Duodenal mucosa (tissue), 2 donors: ENCODE results near the gene COL11A2.

Experiments
- H3K27ac ChIP-seq: one replicate; pipeline ENCODE4 v1.7.0; 2013; ENCODE audit warnings: low read depth, low read length
- H3K27me3 ChIP-seq, 2 donors: one replicate each; pipeline ENCODE4 v1.7.0; 2013; ENCODE audit warnings: low read length in 2 of 2, control low read depth in 1 of 2; ENCODE audit not compliant: insufficient read depth in 2 of 2, control insufficient read depth in 1 of 2
- H3K36me3 ChIP-seq, 2 donors: one replicate each; pipeline ENCODE4 v1.7.0; 2013; ENCODE audit warnings: low read length in 2 of 2, control low read depth in 1 of 2; ENCODE audit not compliant: insufficient read depth in 2 of 2, control insufficient read depth in 1 of 2
- H3K4me1 ChIP-seq, 2 donors: one replicate each; pipeline ENCODE4 v1.7.0; 2013; ENCODE audit warnings: low read length in 2 of 2, control low read depth in 1 of 2; ENCODE audit not compliant: insufficient read depth in 2 of 2, control insufficient read depth in 1 of 2
- H3K4me3 ChIP-seq, 2 donors: one replicate each; pipeline ENCODE4 v1.7.0; 2013; ENCODE audit warnings: low read length in 2 of 2, low read depth in 1 of 2
- H3K9ac ChIP-seq, 2 donors: one replicate each; pipeline ENCODE4 v1.7.0; 2013; ENCODE audit warnings: low read length in 2 of 2, low read depth in 1 of 2
- H3K9me3 ChIP-seq, 2 donors: one replicate each; pipeline ENCODE4 v1.7.0; 2013; ENCODE audit warnings: low read length in 2 of 2, control low read depth in 1 of 2; ENCODE audit not compliant: control insufficient read depth in 1 of 2

Gene COL11A2

GRCh38 chr6:33215271-33216116 is 23.2 kb upstream of the COL11A2 start:
- H3K9me3 ChIP-seq = no peaks in the 10 kb centered on the region

DNA sequence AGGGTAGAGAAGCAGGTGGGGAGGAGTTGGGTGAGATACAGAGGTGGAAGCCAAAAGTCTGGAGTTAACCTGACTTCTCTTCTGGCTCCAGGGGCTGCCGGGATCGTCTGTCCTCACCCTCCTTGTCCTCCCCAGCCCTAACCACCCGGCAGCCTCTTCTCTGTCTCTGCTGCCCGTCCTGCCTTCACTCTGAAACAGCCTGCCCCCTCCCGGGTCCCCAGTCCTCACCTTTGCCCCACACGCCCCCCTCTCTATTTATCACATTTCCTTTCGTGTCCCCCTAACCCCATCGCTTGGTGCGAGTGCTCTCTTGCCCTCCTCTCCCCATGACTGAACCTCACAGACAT is 21.7 kb upstream of the COL11A2 start:
- peak overlapping the region; percentile 37 to 68 for H3K4me3 ChIP-seq
- peak overlapping the region in 1 of 2 donors; percentile 51 for H3K9ac ChIP-seq
- no peaks in the 10 kb centered on the region for H3K9me3 ChIP-seq
- H3K27ac ChIP-seq = no peak overlapping the region
- peaks cover 5 to 11% of the 10 kb centered on the region in 2 donors for H3K36me3 ChIP-seq
- H3K4me1 ChIP-seq = peaks cover 15 to 21% of the 10 kb centered on the region in 2 donors
- peaks cover 11 to 28% of the 10 kb centered on the region in 2 donors for H3K27me3 ChIP-seq

More at GRCh38 chr6:33215271-33216116, 23.2 kb upstream of the COL11A2 start:
- no peak overlapping the region for H3K4me3 ChIP-seq
- peaks cover 11 to 28% of the 10 kb centered on the region in 2 donors for H3K27me3 ChIP-seq
- H3K9ac ChIP-seq = no peak overlapping the region
- peaks cover 0 to 5% of the 10 kb centered on the region in 2 donors for H3K36me3 ChIP-seq
- peaks cover 15 to 19% of the 10 kb centered on the region in 2 donors for H3K4me1 ChIP-seq
- no peak overlapping the region for H3K27ac ChIP-seq

DNA sequence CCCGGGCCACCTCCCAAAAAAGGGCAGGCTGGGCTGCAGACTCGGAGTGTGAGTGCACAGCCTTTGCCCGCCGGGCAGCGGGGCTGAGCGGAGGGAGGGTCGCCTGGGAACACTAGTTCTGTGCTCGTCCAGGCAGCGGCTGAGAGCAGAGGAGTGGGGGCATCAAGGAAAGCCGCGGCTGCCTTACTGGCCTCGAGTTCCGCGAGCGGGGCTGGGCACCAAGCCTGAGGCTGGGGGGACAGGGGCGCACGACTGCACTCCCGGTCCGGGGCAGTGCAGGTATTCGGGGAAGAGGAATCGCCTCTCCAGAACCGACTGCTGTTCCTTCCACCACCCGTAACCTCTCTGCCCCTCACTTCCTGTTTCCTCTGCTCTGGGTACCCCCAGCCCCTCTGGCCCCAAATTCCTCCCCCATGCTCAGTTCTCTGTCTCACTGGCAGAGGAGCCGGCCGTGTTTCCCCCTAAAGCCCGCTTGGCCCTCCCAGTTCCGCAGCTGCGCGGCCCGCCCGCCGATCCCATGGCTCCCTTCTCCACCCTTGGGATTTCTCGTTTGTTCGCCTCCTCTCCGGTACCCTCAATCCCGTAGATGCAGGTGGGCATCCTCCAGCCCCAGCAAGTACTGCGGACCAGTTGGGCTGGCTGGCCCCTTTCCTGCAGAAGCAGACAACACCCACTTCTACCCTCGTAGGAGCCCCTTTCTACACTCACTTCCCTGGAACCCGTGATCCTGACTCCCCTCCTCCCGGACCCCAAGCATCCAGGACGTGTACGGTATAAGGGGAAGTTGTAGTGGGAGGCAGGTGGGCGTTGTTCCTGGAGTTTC is 21.1 kb upstream of the COL11A2 start:
- peaks cover 11 to 28% of the 10 kb centered on the region in 2 donors for H3K27me3 ChIP-seq
- H3K9ac ChIP-seq = peak overlapping the region; percentile 50 to 51
- peak overlapping the region; percentile 37 to 68 for H3K4me3 ChIP-seq
- no peak overlapping the region for H3K27ac ChIP-seq
- H3K4me1 ChIP-seq = peaks cover 15 to 24% of the 10 kb centered on the region in 2 donors
- H3K9me3 ChIP-seq = no peaks in the 10 kb centered on the region
- H3K36me3 ChIP-seq = peaks cover 5 to 11% of the 10 kb centered on the region in 2 donors

GRCh38 chr6:33212857-33213165 is 20.5 kb upstream of the COL11A2 start:
- H3K4me3 ChIP-seq = peak overlapping the region; percentile 37 to 68
- H3K9ac ChIP-seq = peak overlapping the region; percentile 50 to 51
- peaks cover 11 to 23% of the 10 kb centered on the region in 2 donors for H3K27me3 ChIP-seq
- peaks cover 5 to 11% of the 10 kb centered on the region in 2 donors for H3K36me3 ChIP-seq
- H3K9me3 ChIP-seq = no peaks in the 10 kb centered on the region
- H3K27ac ChIP-seq = no peak overlapping the region
- H3K4me1 ChIP-seq = peaks cover 15 to 24% of the 10 kb centered on the region in 2 donors

GRCh38 chr6:33211666-33212422 is 19.6 kb upstream of the COL11A2 start:
- H3K27ac ChIP-seq = no peak overlapping the region
- peaks cover 20 to 24% of the 10 kb centered on the region in 2 donors for H3K4me1 ChIP-seq
- no peak overlapping the region for H3K4me3 ChIP-seq
- no peaks in the 10 kb centered on the region for H3K9me3 ChIP-seq
- peaks cover 11 to 23% of the 10 kb centered on the region in 2 donors for H3K27me3 ChIP-seq
- peaks cover 5 to 11% of the 10 kb centered on the region in 2 donors for H3K36me3 ChIP-seq
- H3K9ac ChIP-seq = no peak overlapping the region

- Histone ChIP-seq H3K27me3 (peaks cover 11 to 23% of the 10 kb centered on the region in 2 donors), H3K4me3 (no peak overlapping the region), H3K27ac (no peak overlapping the region), H3K36me3 (peaks cover 5 to 11% of the 10 kb centered on the region in 2 donors), H3K9me3 (no peaks in the 10 kb centered on the region), H3K9ac (no peak overlapping the region), H3K4me1 (peaks cover 20 to 24% of the 10 kb centered on the region in 2 donors)
Measured at GRCh38 chr6:33211136-33211535, 18.9 kb upstream of the COL11A2 start.

DNA sequence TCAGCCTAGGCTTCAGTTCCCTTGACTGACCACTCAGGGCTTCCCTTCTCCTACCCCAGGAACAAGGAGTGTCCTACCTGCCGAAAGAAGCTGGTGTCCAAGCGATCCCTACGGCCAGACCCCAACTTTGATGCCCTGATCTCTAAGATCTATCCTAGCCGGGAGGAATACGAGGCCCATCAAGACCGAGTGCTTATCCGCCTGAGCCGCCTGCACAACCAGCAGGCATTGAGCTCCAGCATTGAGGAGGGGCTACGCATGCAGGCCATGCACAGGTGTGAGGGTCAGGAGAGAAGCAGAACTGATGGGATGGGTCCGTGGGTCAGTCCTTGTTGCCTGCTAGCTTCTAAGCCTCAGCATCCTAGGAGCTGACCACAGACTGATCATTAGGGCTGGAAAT is 17.6 kb upstream of the COL11A2 start:
- peaks cover 5 to 11% of the 10 kb centered on the region in 2 donors for H3K36me3 ChIP-seq
- no peak overlapping the region for H3K9ac ChIP-seq
- H3K9me3 ChIP-seq = no peaks in the 10 kb centered on the region
- H3K27ac ChIP-seq = no peak overlapping the region
- H3K4me1 ChIP-seq = peaks cover 29 to 32% of the 10 kb centered on the region in 2 donors
- peaks cover 11 to 23% of the 10 kb centered on the region in 2 donors for H3K27me3 ChIP-seq
- no peak overlapping the region for H3K4me3 ChIP-seq

DNA sequence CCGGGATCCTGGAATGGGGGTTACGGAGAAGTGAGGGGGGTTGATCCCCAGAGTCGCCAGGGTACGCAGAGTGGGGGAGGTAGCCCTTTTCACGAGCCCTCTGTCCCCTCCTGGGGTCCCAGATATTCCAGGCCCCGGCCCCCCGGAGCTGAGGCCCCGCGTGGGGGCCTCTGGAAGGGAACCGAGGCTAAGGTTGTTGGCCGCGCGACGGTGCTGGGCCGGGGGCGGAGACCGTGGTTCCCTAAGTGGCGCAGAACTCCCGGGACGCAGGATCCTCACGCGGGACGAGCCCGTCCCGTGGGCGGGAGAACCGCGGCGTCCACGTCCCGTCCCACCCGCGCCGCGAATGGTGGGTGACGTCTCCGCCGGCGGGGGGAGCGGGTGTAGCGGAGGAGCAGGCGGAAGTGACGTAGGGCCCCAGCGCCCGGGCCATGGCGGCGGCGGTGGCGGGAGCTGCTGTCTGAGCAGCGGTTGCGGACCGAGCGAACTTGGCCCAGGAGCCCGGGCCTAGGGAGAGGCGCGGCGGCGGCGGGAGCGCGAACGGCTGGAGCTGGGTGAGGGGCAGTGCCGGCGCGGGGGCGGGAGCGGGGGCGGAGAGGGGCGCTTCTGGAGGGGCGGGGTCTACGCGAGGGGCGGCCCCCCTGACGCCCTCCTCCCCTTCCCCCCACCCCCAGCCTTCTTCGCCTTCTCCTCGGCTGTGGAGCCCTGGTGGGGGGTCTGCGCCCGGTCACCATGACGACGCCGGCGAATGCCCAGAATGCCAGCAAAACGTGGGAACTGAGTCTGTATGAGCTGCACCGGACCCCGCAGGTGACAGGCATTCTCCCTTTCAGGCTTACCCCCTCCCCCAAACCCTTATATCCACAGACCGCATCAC is 16.1 kb upstream of the COL11A2 start, which contains the start of gene RING1:
TSS of gene RING1 (plus strand) at position 410 of the 877 bp plus-strand sequence. CDS start at position 733, 323 bp downstream.
- H3K27ac ChIP-seq = peak within 1 kb of the TSS; percentile 74
- H3K4me1 ChIP-seq = peaks cover 33 to 36% of the 10 kb centered on the region in 2 donors
- peak within 1 kb of the TSS; percentile 77 to 88 for H3K4me3 ChIP-seq
- H3K36me3 ChIP-seq = peaks cover 7 to 17% of the 10 kb centered on the region in 2 donors
- no peaks in the 10 kb centered on the region for H3K9me3 ChIP-seq
- H3K27me3 ChIP-seq = peaks cover 5 to 9% of the 10 kb centered on the region in 2 donors
- H3K9ac ChIP-seq = peak within 1 kb of the TSS; percentile 92 to 96

GRCh38 chr6:33207552-33208090 is 15.4 kb upstream of the COL11A2 start:
- Histone ChIP-seq H3K4me1 (peaks cover 32 to 35% of the 10 kb centered on the region in 2 donors), H3K27me3 (peaks cover 0 to 2% of the 10 kb centered on the region in 2 donors), H3K27ac (peak overlapping the region; percentile 74), H3K36me3 (peaks cover 14 to 24% of the 10 kb centered on the region in 2 donors), H3K4me3 (peak overlapping the region; percentile 77 to 88), H3K9ac (peak overlapping the region; percentile 92 to 96), H3K9me3 (no peaks in the 10 kb centered on the region)
